ENCODE data around the gene RAPH1.

RAPH1 gene, protein sequence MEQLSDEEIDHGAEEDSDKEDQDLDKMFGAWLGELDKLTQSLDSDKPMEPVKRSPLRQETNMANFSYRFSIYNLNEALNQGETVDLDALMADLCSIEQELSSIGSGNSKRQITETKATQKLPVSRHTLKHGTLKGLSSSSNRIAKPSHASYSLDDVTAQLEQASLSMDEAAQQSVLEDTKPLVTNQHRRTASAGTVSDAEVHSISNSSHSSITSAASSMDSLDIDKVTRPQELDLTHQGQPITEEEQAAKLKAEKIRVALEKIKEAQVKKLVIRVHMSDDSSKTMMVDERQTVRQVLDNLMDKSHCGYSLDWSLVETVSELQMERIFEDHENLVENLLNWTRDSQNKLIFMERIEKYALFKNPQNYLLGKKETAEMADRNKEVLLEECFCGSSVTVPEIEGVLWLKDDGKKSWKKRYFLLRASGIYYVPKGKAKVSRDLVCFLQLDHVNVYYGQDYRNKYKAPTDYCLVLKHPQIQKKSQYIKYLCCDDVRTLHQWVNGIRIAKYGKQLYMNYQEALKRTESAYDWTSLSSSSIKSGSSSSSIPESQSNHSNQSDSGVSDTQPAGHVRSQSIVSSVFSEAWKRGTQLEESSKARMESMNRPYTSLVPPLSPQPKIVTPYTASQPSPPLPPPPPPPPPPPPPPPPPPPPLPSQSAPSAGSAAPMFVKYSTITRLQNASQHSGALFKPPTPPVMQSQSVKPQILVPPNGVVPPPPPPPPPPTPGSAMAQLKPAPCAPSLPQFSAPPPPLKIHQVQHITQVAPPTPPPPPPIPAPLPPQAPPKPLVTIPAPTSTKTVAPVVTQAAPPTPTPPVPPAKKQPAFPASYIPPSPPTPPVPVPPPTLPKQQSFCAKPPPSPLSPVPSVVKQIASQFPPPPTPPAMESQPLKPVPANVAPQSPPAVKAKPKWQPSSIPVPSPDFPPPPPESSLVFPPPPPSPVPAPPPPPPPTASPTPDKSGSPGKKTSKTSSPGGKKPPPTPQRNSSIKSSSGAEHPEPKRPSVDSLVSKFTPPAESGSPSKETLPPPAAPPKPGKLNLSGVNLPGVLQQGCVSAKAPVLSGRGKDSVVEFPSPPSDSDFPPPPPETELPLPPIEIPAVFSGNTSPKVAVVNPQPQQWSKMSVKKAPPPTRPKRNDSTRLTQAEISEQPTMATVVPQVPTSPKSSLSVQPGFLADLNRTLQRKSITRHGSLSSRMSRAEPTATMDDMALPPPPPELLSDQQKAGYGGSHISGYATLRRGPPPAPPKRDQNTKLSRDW

DNA sequence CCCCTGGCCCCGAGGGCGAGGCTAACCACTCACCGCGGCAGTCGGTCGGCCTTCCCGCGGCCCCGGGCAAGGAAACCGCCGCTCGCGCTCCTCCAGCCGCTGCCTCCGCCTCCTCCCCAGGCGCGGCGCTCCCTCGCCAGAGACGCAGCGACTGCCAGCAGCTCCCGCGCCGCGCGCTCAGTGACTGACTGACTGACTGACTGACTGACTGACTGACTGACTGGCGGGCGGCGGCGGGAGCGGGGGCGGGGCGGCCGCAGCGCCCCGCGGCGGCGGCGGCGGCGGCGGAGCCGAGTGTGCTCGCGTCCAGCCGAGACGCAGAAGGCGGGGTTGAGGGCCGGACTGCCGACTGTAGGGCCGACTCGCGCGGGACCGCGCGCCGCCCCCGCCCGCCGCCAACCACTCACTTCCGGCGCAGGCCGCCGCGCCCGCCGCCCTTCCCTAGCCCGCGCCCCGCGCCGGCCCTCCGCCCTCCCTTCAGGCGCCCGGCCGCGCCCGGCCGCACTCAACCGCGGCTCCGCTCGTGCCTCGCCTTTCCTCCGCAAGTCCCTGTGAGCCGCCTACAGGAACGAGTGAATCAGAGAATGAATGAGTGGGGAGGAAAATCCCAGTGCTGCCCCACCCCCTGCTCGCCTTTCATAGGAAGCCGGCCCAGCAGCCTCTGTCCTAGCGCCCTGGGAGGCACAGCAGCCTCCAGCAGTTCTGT lies at the start of gene RAPH1:
TSS of gene RAPH1 (minus strand) at position 224 of the 706 bp plus-strand sequence. CDS start 39,948 bp downstream, outside the sequence.
- H3K27ac ChIP-seq (ENCODE audit: low read depth, low read length) = peak within 1 kb of the TSS; percentile 89
- H3K9me3 ChIP-seq (ENCODE audit: control insufficient read depth in 1 of 2, low read length in 2 of 2) = no peaks in the 10 kb centered on the region

DNA sequence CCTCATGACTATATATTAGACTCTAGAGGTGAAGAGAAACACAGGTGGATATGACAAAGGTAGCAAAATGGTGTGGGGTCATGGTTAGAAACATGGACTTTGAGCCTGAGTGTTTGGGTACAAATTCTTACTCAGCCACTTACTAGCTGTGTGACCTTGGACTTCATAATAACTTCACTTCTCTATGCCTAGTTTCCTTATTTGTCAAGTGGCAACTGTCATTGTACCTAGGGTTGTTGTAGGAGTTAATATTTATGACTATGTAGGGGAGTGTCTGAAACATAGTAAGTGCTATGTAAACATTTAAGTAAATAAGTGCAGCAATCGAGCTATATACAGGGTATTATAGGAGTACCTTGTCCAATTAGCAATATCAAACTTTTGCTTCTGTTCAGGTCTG lies 49.7 kb upstream of the RAPH1 start:
- no peak overlapping the region for H3K27ac ChIP-seq (ENCODE audit: low read depth, low read length)
- H3K4me3 ChIP-seq (ENCODE audit: low read depth in 1 of 2, low read length in 2 of 2) = no peak overlapping the region
- H3K9ac ChIP-seq (ENCODE audit: low read depth in 1 of 2, low read length in 2 of 2) = no peak overlapping the region
- no peaks in the 10 kb centered on the region for H3K27me3 ChIP-seq (ENCODE audit: control insufficient read depth in 1 of 2, insufficient read depth in 2 of 2, low read length in 2 of 2)
- H3K9me3 ChIP-seq (ENCODE audit: control insufficient read depth in 1 of 2, low read length in 2 of 2) = no peaks in the 10 kb centered on the region
- H3K36me3 ChIP-seq (ENCODE audit: control insufficient read depth in 1 of 2, insufficient read depth in 2 of 2, low read length in 2 of 2) = no peaks in the 10 kb centered on the region
- peaks cover 37 to 41% of the 10 kb centered on the region in 2 donors for H3K4me1 ChIP-seq (ENCODE audit: control insufficient read depth in 1 of 2, insufficient read depth in 2 of 2, low read length in 2 of 2)

More for the DNA sequence above, at the start of gene RAPH1:
- peaks cover 7 to 10% of the 10 kb centered on the region in 2 donors for H3K4me1 ChIP-seq (ENCODE audit: control insufficient read depth in 1 of 2, insufficient read depth in 2 of 2, low read length in 2 of 2)
- peak within 1 kb of the TSS; percentile 75 to 88 for H3K4me3 ChIP-seq (ENCODE audit: low read depth in 1 of 2, low read length in 2 of 2)
- H3K27me3 ChIP-seq (ENCODE audit: control insufficient read depth in 1 of 2, insufficient read depth in 2 of 2, low read length in 2 of 2) = no peaks in the 10 kb centered on the region
- peak within 1 kb of the TSS; percentile 71 to 75 for H3K9ac ChIP-seq (ENCODE audit: low read depth in 1 of 2, low read length in 2 of 2)
- H3K36me3 ChIP-seq (ENCODE audit: control insufficient read depth in 1 of 2, insufficient read depth in 2 of 2, low read length in 2 of 2) = no peaks in the 10 kb centered on the region

DNA sequence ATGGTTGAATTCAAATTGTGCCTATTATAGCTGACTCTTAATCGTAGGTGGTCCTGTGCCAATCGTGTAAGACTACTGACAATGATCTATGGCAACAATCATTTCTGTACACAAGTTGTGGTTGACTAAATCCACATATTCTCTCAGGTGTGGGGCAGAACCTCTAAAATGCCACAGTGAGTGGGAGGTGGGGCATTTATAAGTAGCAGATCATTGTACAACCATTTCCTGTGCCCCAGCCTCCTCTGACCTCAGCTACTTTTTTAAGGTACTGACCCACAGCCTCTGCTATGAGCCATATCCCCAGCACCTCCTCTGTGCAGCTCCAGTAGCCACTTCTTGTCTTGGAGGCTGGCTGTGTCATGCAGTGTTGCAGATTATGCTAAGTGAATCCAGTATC lies 48.6 kb upstream of the RAPH1 start:
- H3K27me3 ChIP-seq (ENCODE audit: control insufficient read depth in 1 of 2, insufficient read depth in 2 of 2, low read length in 2 of 2) = no peaks in the 10 kb centered on the region
- no peak overlapping the region for H3K4me3 ChIP-seq (ENCODE audit: low read depth in 1 of 2, low read length in 2 of 2)
- no peak overlapping the region for H3K9ac ChIP-seq (ENCODE audit: low read depth in 1 of 2, low read length in 2 of 2)
- no peaks in the 10 kb centered on the region for H3K36me3 ChIP-seq (ENCODE audit: control insufficient read depth in 1 of 2, insufficient read depth in 2 of 2, low read length in 2 of 2)
- H3K27ac ChIP-seq (ENCODE audit: low read depth, low read length) = no peak overlapping the region
- no peaks in the 10 kb centered on the region for H3K9me3 ChIP-seq (ENCODE audit: control insufficient read depth in 1 of 2, low read length in 2 of 2)
- peaks cover 44 to 51% of the 10 kb centered on the region in 2 donors for H3K4me1 ChIP-seq (ENCODE audit: control insufficient read depth in 1 of 2, insufficient read depth in 2 of 2, low read length in 2 of 2)

DNA sequence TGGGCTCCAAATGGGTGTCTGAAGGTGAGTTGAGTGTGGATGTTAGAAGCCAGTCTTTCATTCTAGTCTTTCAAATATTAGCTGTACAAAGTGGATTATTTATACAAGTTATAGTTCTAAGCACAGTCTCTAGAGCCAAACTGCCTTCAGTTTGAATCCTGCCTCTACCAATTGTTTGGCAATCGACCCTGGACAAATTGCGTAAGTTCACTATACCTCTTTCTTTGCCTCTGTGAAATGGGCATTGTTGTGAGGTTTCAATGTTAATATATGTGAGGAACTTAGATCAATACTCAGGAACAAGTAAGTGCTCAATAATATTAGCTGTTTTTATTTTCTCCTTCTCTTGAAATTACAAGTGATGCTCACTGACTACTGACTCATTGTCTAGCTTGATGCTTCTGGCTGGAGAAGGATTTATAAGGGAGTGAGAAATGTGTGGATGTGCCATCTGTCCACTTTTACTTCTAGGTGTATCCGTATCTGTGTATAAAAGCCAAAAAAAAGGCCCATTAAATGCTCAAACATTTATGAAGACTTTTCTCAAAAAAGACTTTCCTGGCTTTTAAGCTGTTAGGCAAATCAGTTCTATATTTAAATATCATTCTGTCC lies 48.1 kb upstream of the RAPH1 start:
- no peak overlapping the region for H3K4me3 ChIP-seq (ENCODE audit: low read depth in 1 of 2, low read length in 2 of 2)
- no peak overlapping the region for H3K9ac ChIP-seq (ENCODE audit: low read depth in 1 of 2, low read length in 2 of 2)
- peaks cover 48 to 56% of the 10 kb centered on the region in 2 donors for H3K4me1 ChIP-seq (ENCODE audit: control insufficient read depth in 1 of 2, insufficient read depth in 2 of 2, low read length in 2 of 2)
- no peaks in the 10 kb centered on the region for H3K9me3 ChIP-seq (ENCODE audit: control insufficient read depth in 1 of 2, low read length in 2 of 2)
- no peaks in the 10 kb centered on the region for H3K27me3 ChIP-seq (ENCODE audit: control insufficient read depth in 1 of 2, insufficient read depth in 2 of 2, low read length in 2 of 2)
- no peaks in the 10 kb centered on the region for H3K36me3 ChIP-seq (ENCODE audit: control insufficient read depth in 1 of 2, insufficient read depth in 2 of 2, low read length in 2 of 2)
- no peak overlapping the region for H3K27ac ChIP-seq (ENCODE audit: low read depth, low read length)

DNA sequence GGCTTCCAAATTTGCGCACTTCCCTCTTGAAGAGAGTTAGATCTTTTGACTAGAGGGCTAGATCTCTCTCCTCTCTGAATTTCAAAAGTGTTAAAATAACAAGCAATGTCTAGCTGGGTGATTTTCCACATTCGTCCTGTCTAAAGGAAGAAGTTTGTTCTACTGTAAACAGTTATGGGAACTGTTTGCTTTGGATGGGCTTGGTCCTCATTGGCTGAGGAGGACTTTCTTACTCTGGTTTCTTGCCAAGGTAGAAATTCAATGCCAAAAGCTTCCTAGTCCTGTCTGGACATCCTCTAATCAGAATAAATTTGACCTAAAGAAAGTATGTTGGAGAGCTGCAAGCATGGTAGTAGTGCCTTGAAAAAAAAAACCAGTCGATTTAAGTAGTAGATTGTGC lies 47.4 kb upstream of the RAPH1 start:
- H3K4me3 ChIP-seq (ENCODE audit: low read depth in 1 of 2, low read length in 2 of 2) = peak overlapping the region in 1 of 2 donors; percentile 31
- no peak overlapping the region for H3K9ac ChIP-seq (ENCODE audit: low read depth in 1 of 2, low read length in 2 of 2)
- H3K9me3 ChIP-seq (ENCODE audit: control insufficient read depth in 1 of 2, low read length in 2 of 2) = no peaks in the 10 kb centered on the region
- H3K36me3 ChIP-seq (ENCODE audit: control insufficient read depth in 1 of 2, insufficient read depth in 2 of 2, low read length in 2 of 2) = no peaks in the 10 kb centered on the region
- no peaks in the 10 kb centered on the region for H3K27me3 ChIP-seq (ENCODE audit: control insufficient read depth in 1 of 2, insufficient read depth in 2 of 2, low read length in 2 of 2)
- no peak overlapping the region for H3K27ac ChIP-seq (ENCODE audit: low read depth, low read length)
- peaks cover 48 to 57% of the 10 kb centered on the region in 2 donors for H3K4me1 ChIP-seq (ENCODE audit: control insufficient read depth in 1 of 2, insufficient read depth in 2 of 2, low read length in 2 of 2)

DNA sequence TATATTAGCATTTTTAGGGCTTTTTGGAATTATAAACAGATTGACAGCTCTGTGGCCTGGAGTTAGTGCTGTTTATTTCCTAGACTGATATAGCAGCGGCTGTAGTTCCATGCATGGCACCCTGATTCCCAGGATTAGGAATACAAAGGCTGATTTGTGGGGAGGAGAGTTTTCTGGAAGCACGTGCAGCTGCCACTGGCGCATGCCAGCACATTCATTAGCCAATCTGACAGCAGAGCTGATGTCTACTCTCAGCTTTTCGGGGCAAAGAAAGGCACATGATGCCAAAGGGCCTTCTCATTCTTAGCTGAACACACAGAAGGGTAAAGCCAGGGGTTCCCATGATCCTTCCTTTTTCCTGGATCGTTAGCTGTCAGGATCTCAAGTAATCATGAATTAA lies 45.7 kb upstream of the RAPH1 start:
- H3K27me3 ChIP-seq (ENCODE audit: control insufficient read depth in 1 of 2, insufficient read depth in 2 of 2, low read length in 2 of 2) = no peaks in the 10 kb centered on the region
- H3K9ac ChIP-seq (ENCODE audit: low read depth in 1 of 2, low read length in 2 of 2) = no peak overlapping the region
- H3K27ac ChIP-seq (ENCODE audit: low read depth, low read length) = no peak overlapping the region
- no peak overlapping the region for H3K4me3 ChIP-seq (ENCODE audit: low read depth in 1 of 2, low read length in 2 of 2)
- H3K36me3 ChIP-seq (ENCODE audit: control insufficient read depth in 1 of 2, insufficient read depth in 2 of 2, low read length in 2 of 2) = no peaks in the 10 kb centered on the region
- H3K4me1 ChIP-seq (ENCODE audit: control insufficient read depth in 1 of 2, insufficient read depth in 2 of 2, low read length in 2 of 2) = peaks cover 48 to 52% of the 10 kb centered on the region in 2 donors
- no peaks in the 10 kb centered on the region for H3K9me3 ChIP-seq (ENCODE audit: control insufficient read depth in 1 of 2, low read length in 2 of 2)

DNA sequence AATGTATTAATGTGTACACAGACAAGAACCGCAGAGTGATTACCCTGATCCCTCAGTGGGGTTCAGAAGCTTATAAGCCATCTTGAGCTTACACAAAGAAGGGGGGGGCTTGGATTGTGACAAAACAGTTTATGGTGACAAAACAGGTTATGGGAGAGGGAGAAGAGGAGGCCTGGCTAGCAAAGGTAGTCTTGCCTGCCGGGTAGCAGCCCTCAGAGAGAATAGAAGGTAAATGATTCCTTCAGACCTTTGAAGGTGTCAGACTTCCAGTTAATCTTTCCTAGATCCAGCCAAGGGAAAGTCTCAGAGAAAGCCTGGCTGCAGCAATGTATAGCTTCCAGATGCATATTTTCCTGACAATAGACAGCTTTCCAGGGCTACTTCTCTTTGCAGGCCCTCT lies 44.6 kb upstream of the RAPH1 start:
- Histone ChIP-seq H3K4me1 (ENCODE audit: control insufficient read depth in 1 of 2, insufficient read depth in 2 of 2, low read length in 2 of 2) (peaks cover 37 to 42% of the 10 kb centered on the region in 2 donors), H3K36me3 (ENCODE audit: control insufficient read depth in 1 of 2, insufficient read depth in 2 of 2, low read length in 2 of 2) (no peaks in the 10 kb centered on the region), H3K27me3 (ENCODE audit: control insufficient read depth in 1 of 2, insufficient read depth in 2 of 2, low read length in 2 of 2) (no peaks in the 10 kb centered on the region), H3K9ac (ENCODE audit: low read depth in 1 of 2, low read length in 2 of 2) (peak overlapping the region in 1 of 2 donors; percentile 21), H3K9me3 (ENCODE audit: control insufficient read depth in 1 of 2, low read length in 2 of 2) (no peaks in the 10 kb centered on the region), H3K4me3 (ENCODE audit: low read depth in 1 of 2, low read length in 2 of 2) (no peak overlapping the region), H3K27ac (ENCODE audit: low read depth, low read length) (no peak overlapping the region)

DNA sequence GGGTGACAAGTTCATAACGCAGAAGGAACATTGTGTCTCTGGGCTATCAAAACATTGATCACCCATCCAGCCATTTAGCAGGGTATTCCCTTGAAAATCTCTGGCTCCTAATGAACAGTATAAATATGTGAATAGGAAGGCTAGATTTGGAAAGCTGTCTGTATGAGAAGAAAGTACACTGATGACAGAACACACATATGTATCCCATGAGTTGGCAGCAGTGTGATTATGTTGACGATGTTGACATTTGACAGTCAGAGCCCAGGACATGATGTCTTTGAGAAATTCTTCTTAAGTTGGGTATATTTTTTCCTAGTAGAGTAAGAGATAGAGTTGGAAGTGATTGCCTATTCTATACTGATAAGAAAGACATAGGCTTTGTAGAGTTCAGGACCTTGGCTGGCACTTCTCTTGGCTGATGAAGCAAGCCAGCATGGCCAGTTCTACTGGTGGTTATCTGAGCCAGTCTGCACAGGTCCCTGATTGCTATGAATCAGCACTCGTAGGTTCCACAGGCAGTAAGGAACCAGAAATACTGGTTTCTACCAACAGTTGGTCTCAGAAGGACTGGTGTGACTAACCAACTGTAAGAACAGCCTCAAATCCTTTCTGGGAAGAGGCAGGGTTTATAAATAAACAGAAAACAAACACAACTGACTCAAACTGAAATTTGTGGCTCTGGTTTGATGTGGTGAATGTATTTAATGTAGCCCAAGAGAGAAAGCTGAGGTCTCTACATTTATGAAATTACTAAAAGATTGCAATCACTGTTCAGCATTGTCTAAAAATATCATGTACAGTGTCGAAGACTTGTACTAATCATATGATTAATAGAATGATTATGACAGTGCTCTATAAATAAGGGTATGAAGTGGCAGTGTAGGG lies 43.9 kb upstream of the RAPH1 start:
- H3K27ac ChIP-seq (ENCODE audit: low read depth, low read length) = no peak overlapping the region

More for the DNA sequence above, 43.9 kb upstream of the RAPH1 start:
- H3K4me1 ChIP-seq (ENCODE audit: control insufficient read depth in 1 of 2, insufficient read depth in 2 of 2, low read length in 2 of 2) = peaks cover 33 to 40% of the 10 kb centered on the region in 2 donors
- no peaks in the 10 kb centered on the region for H3K9me3 ChIP-seq (ENCODE audit: control insufficient read depth in 1 of 2, low read length in 2 of 2)
- no peak overlapping the region for H3K4me3 ChIP-seq (ENCODE audit: low read depth in 1 of 2, low read length in 2 of 2)
- peak overlapping the region in 1 of 2 donors; percentile 21 for H3K9ac ChIP-seq (ENCODE audit: low read depth in 1 of 2, low read length in 2 of 2)
- no peaks in the 10 kb centered on the region for H3K36me3 ChIP-seq (ENCODE audit: control insufficient read depth in 1 of 2, insufficient read depth in 2 of 2, low read length in 2 of 2)
- no peaks in the 10 kb centered on the region for H3K27me3 ChIP-seq (ENCODE audit: control insufficient read depth in 1 of 2, insufficient read depth in 2 of 2, low read length in 2 of 2)
